ENCODE data around the gene CEP20.

GRCh38 chr16:15900357-15900756 is 12.0 kb upstream of the CEP20 start:
- TF ChIP-seq, protein P1, sequence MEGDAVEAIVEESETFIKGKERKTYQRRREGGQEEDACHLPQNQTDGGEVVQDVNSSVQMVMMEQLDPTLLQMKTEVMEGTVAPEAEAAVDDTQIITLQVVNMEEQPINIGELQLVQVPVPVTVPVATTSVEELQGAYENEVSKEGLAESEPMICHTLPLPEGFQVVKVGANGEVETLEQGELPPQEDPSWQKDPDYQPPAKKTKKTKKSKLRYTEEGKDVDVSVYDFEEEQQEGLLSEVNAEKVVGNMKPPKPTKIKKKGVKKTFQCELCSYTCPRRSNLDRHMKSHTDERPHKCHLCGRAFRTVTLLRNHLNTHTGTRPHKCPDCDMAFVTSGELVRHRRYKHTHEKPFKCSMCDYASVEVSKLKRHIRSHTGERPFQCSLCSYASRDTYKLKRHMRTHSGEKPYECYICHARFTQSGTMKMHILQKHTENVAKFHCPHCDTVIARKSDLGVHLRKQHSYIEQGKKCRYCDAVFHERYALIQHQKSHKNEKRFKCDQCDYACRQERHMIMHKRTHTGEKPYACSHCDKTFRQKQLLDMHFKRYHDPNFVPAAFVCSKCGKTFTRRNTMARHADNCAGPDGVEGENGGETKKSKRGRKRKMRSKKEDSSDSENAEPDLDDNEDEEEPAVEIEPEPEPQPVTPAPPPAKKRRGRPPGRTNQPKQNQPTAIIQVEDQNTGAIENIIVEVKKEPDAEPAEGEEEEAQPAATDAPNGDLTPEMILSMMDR (conservative IDR thresholded peaks at IDR 0.05; ENCODE audit: low read length): no peak
- TF ChIP-seq EZH2phosphoT487 (IDR thresholded peaks at IDR 0.05; ENCODE audit: borderline replicate concordance): no peak

Measured in Loucy (cell line).